Natural killer cell (primary cell): ENCODE data around the gene PRM3. TPM values are rescaled to one million over a fixed set of nuclear protein-coding genes. Genes with fewer than 3 reads are reported as not detected.

ENCODE experiments used
- ATAC-seq, 3 donors: fragments of 150-1000 bp in 2 of 3; fragments of 200-7000 bp in 1 of 3; cut with Tn5 transposase; 1 replicate in 1 of 3; 2 replicates in 2 of 3; pipeline ENCODE4 v1.10.0; 2021; ENCODE audit warnings: mild to moderate bottlenecking in 2 of 3, moderate library complexity in 2 of 3
- DNase-seq, 2 donors: peaks; one replicate each; pipeline versions ENCODE4 v3.0.0 to v3.0.0-alpha.2; 2013 to 2021; ENCODE audit warnings: mixed read lengths in 1 of 2
- H3K27ac ChIP-seq: one replicate; pipeline ENCODE4 v1.5.1; 2013; ENCODE audit warnings: mild to moderate bottlenecking, low read length
- H3K27me3 ChIP-seq: one replicate; pipeline ENCODE4 v1.6.1; 2013; ENCODE audit warnings: low read length; ENCODE audit not compliant: control insufficient read depth, insufficient read depth
- H3K36me3 ChIP-seq: one replicate; pipeline ENCODE4 v1.6.1; 2013; ENCODE audit warnings: low read length; ENCODE audit not compliant: control insufficient read depth, insufficient read depth
- H3K4me1 ChIP-seq: one replicate; pipeline ENCODE4 v1.6.1; 2013; ENCODE audit warnings: low read length; ENCODE audit not compliant: control insufficient read depth, insufficient read depth
- H3K4me3 ChIP-seq: one replicate; pipeline ENCODE4 v1.5.1; 2013; ENCODE audit warnings: low read length
- H3K9me3 ChIP-seq: one replicate; pipeline ENCODE4 v1.6.1; 2013; ENCODE audit warnings: low read length; ENCODE audit not compliant: control insufficient read depth, insufficient read depth
- H3K27ac Mint-ChIP-seq, 2 donors: one replicate each; pipeline ENCODE4 v1.8.0; 2022; ENCODE audit warnings: mild to moderate bottlenecking in 2 of 2, mixed read lengths in 2 of 2, moderate library complexity in 1 of 2
- H3K27me3 Mint-ChIP-seq, 2 donors: one replicate each; pipeline ENCODE4 v1.8.0; 2022; ENCODE audit warnings: low read depth in 2 of 2, mixed read lengths in 2 of 2
- H3K36me3 Mint-ChIP-seq: one replicate; pipeline ENCODE4 v1.8.0; 2022; ENCODE audit warnings: mixed read lengths
- H3K4me1 Mint-ChIP-seq, 2 donors: one replicate each; pipeline ENCODE4 v1.8.0; 2022; ENCODE audit warnings: mixed read lengths in 2 of 2
- H3K4me3 Mint-ChIP-seq: one replicate; pipeline ENCODE4 v1.8.0; 2022; ENCODE audit warnings: mild to moderate bottlenecking, moderate library complexity, mixed read lengths
- H3K9me3 Mint-ChIP-seq, 2 donors: one replicate each; pipeline ENCODE4 v1.8.0; 2022; ENCODE audit warnings: mixed read lengths in 2 of 2
- CTCF ChIP-seq: fragments of 200-600 bp; IDR thresholded peaks from one replicate; pipeline ENCODE4 v1.8.0; 2022; ENCODE audit warnings: antibody characterized with exemption
- WGBS: methylation state at CpG from one replicate; pipeline ENCODE4 v1.1.7; 2013; ENCODE audit warnings: missing lambda C conversion rate; ENCODE audit not compliant: insufficient coverage; 5-methylcytosine and 5-hydroxymethylcytosine counted together
- intact Hi-C: fragments of 100-400 bp; cut with micrococcal nuclease; formaldehyde crosslinking; loops from one replicate; pipeline ENCODE4 v1.14.2; 2022
- total RNA-seq, 4 donors: library from RNA; stranded (reverse); fragments of 120-200 nt in 1 of 4; gene quantifications; one replicate each; pipeline versions ENCODE4 v1.2.3 to v1.2.4, GENCODE V29; 2013 to 2022

PRM3 gene
- total RNA-seq, 3 donors from 2014 or later (not counting 1 experiment from before 2014, with no cell fraction given), result not detected

- H3K4me1 ChIP-seq, result peaks cover 28% of the 10 kb centered on the region
- intact Hi-C loops, result loop anchor here (5.0 kb wide), 1 partner anchor 57 kb away; no protein-coding TSS in a partner anchor
- no peak for TF ChIP-seq CTCF
- 96% methylated on average over 3 of the region's 4 CpGs for WGBS
- Mint-ChIP-seq H3K27me3 (peaks cover 40 to 51% of the 10 kb centered on the region in 2 donors), H3K4me3 (no peak overlapping the region), H3K4me1 (peaks cover 12 to 13% of the 10 kb centered on the region in 2 donors), H3K9me3 (no peaks in the 10 kb centered on the region), H3K36me3 (no peaks in the 10 kb centered on the region), H3K27ac (no peak overlapping the region)
- H3K4me3 ChIP-seq, result no peak overlapping the region
- DNase-seq (no peak), ATAC-seq (no peak)
- H3K27ac ChIP-seq, result no peak overlapping the region
- H3K9me3 ChIP-seq, result no peaks in the 10 kb centered on the region
- no peaks in the 10 kb centered on the region for H3K36me3 ChIP-seq
- peaks cover 24% of the 10 kb centered on the region for H3K27me3 ChIP-seq
Measured at GRCh38 chr16:11295672-11296071, 22.2 kb upstream of the PRM3 start.

- no peak for TF ChIP-seq CTCF
- Mint-ChIP-seq H3K4me3 (no peak overlapping the region), H3K36me3 (no peaks in the 10 kb centered on the region), H3K27ac (no peak overlapping the region), H3K9me3 (no peaks in the 10 kb centered on the region), H3K27me3 (peaks cover 69 to 75% of the 10 kb centered on the region in 2 donors), H3K4me1 (peaks cover 5 to 7% of the 10 kb centered on the region in 2 donors)
- Histone ChIP-seq H3K4me3 (no peak overlapping the region), H3K36me3 (no peaks in the 10 kb centered on the region), H3K27ac (no peak overlapping the region), H3K9me3 (no peaks in the 10 kb centered on the region), H3K4me1 (peaks cover 14% of the 10 kb centered on the region), H3K27me3 (peaks cover 24% of the 10 kb centered on the region)
- DNase-seq, result no peak
- 95% methylated on average over 7 of the region's 7 CpGs for WGBS
- ATAC-seq, result no peak
- intact Hi-C loops, result no loop called here
Measured at GRCh38 chr16:11292076-11292748, 18.8 kb upstream of the PRM3 start.

- DNase-seq (no peak), ATAC-seq (no peak)
- no peaks in the 10 kb centered on the region for H3K9me3 ChIP-seq
- H3K27me3 ChIP-seq, result peaks cover 17% of the 10 kb centered on the region
- Mint-ChIP-seq H3K27me3 (peaks cover 68 to 75% of the 10 kb centered on the region in 2 donors), H3K36me3 (no peaks in the 10 kb centered on the region), H3K4me1 (no peaks in the 10 kb centered on the region), H3K4me3 (no peak overlapping the region), H3K9me3 (no peaks in the 10 kb centered on the region), H3K27ac (no peak overlapping the region)
- WGBS, result 93% methylated on average over 10 of the region's 10 CpGs
- no peak overlapping the region for H3K27ac ChIP-seq
- H3K36me3 ChIP-seq, result no peaks in the 10 kb centered on the region
- peaks cover 4% of the 10 kb centered on the region for H3K4me1 ChIP-seq
- intact Hi-C loops, result no loop called here
- TF ChIP-seq CTCF, result no peak
- H3K4me3 ChIP-seq, result no peak overlapping the region
Measured at GRCh38 chr16:11291091-11291703, 17.8 kb upstream of the PRM3 start.
